K562 (cell line): ENCODE measurements around the gene PTPN9. TPM values are rescaled to one million over a fixed set of nuclear protein-coding genes. Genes with fewer than 3 reads are reported as not detected.
"Not testable (repeated sequence)": the region's sequence is repeated elsewhere in the genome, so short reads cannot be mapped to it uniquely, and the experiment has no call there.

Source experiments
- ATAC-seq: fragments of 200-7000 bp; cut with Tn5 transposase; 3 replicates; pipeline ENCODE4 v1.9.1; 2020; ENCODE audit warnings: moderate library complexity
- BruUV-seq: library from RNA; stranded (reverse); fragments of 400-500 nt; replicated peaks from 2 replicates; lab custom pipeline; 2021; lab: Mats Ljungman, UMichigan
- CTCF ChIA-PET: fragments of 300-600 bp; formaldehyde crosslinking; extraction: SDS; loops from one replicate; lab custom pipeline; 2021; ENCODE audit warnings: low intra/inter-chr PET ratio; lab: Yijun Ruan, JAX
- POLR2A ChIA-PET: fragments of 300-600, 350-650 bp; sonication (Branson Sonifier 250); formaldehyde crosslinking; extraction: SDS; loops from one replicate; lab custom pipeline; 2021; ENCODE audit warnings: antibody characterized with exemption, inconsistent platforms; lab: Yijun Ruan, JAX
- DNase-seq, 4 experiments: peaks; one replicate each; pipeline versions ENCODE4 v3.0.0 to v3.0.0-alpha.2; 2011 to 2018; ENCODE audit warnings: low spot score in 3 of 4, mixed read lengths in 3 of 4; ENCODE audit errors: extremely low read depth in 1 of 4
- FAIRE-seq: peaks from 2 replicates; lab custom pipeline; 2011; peaks lifted over from hg19 to GRCh38; lab: Jason Lieb, UNC
- H2AFZ ChIP-seq: 2 replicates; pipeline ENCODE4 v1.6.0; 2011; ENCODE audit warnings: low read depth, low read length, control low read depth, inconsistent platforms
- H3K27ac ChIP-seq: fragments of 200-600 bp; 3 replicates; pipeline ENCODE4 v1.8.0; 2011; ENCODE audit warnings: low read depth, mild to moderate bottlenecking, control low read depth, inconsistent platforms, low read length, moderate library complexity, mixed read lengths; ENCODE audit errors: extremely low read depth
- H3K27me3 ChIP-seq, 2 experiments: fragments of 300-600 bp in 1 of 2; 2 replicates in 1 of 2; 3 replicates in 1 of 2; pipeline versions ENCODE4 v1.6.0 to v1.8.0; 2011; ENCODE audit warnings: inconsistent platforms in 2 of 2, low read length in 2 of 2, mild to moderate bottlenecking in 1 of 2, mixed read lengths in 1 of 2, moderate library complexity in 1 of 2; ENCODE audit not compliant: control insufficient read depth in 2 of 2, insufficient read depth in 2 of 2
- H3K36me3 ChIP-seq: fragments of 300-600 bp; 3 replicates; pipeline ENCODE4 v1.8.0; 2011; ENCODE audit warnings: mild to moderate bottlenecking, low read length, inconsistent platforms; ENCODE audit not compliant: control insufficient read depth, insufficient read depth
- H3K4me1 ChIP-seq, 2 experiments: fragments of 200-600 bp in 1 of 2; replicated peaks in 1 of 2; 2 replicates in 1 of 2; 3 replicates in 1 of 2; pipeline versions ENCODE4 v1.5.1 to v1.8.0; 2011; ENCODE audit warnings: inconsistent platforms in 2 of 2, low read length in 2 of 2, mild to moderate bottlenecking in 1 of 2, mixed read lengths in 1 of 2, moderate library complexity in 1 of 2; ENCODE audit not compliant: control insufficient read depth in 2 of 2, insufficient read depth in 2 of 2
- H3K4me2 ChIP-seq: 2 replicates; pipeline ENCODE4 v1.6.1; 2011; ENCODE audit warnings: low read length, control low read depth, inconsistent platforms, mixed read lengths; ENCODE audit not compliant: insufficient read depth
- H3K4me3 ChIP-seq: fragments of 200-600 bp; sonication (generic), shearing (Covaris generic); 2 replicates; pipeline ENCODE4 v1.5.1; 2016; ENCODE audit warnings: control low read depth, inconsistent platforms
- H3K79me2 ChIP-seq: fragments of 200-600 bp; 3 replicates; pipeline ENCODE4 v1.8.0; 2011; ENCODE audit warnings: low read length, inconsistent platforms; ENCODE audit not compliant: control insufficient read depth, insufficient read depth
- H3K9ac ChIP-seq, 2 experiments: 2 replicates each; pipeline versions ENCODE4 v1.6.0 to v1.6.1; 2011; ENCODE audit warnings: low read depth in 2 of 2, low read length in 2 of 2, control low read depth in 1 of 2, inconsistent platforms in 1 of 2, mild to moderate bottlenecking in 1 of 2, mixed read lengths in 1 of 2; ENCODE audit not compliant: insufficient read depth in 1 of 2
- H3K9me1 ChIP-seq: one replicate; pipeline ENCODE4 v1.6.0; 2011; ENCODE audit warnings: inconsistent platforms, mild to moderate bottlenecking, low read length, moderate library complexity; ENCODE audit not compliant: control insufficient read depth, insufficient read depth
- H3K9me3 ChIP-seq: replicated peaks from 2 replicates; pipeline ENCODE4 v1.5.1; 2011; ENCODE audit warnings: low read depth, low read length, inconsistent platforms; ENCODE audit not compliant: control insufficient read depth, insufficient read depth
- H4K20me1 ChIP-seq: replicated peaks from 2 replicates; pipeline ENCODE4 v1.6.1; 2011; ENCODE audit warnings: low read length, inconsistent platforms, mixed read lengths; ENCODE audit not compliant: control insufficient read depth, insufficient read depth
- FOXA1 ChIP-seq: fragments of 450-650 bp; IDR thresholded peaks from 2 replicates; pipeline ENCODE4 v1.6.1; 2016; ENCODE audit warnings: mild to moderate bottlenecking, borderline replicate concordance
- HMGXB4 ChIP-seq: sonication (generic); formaldehyde crosslinking; IDR thresholded peaks from 2 replicates; pipeline ENCODE4 v1.8.1; 2023; ENCODE audit warnings: mild to moderate bottlenecking, missing genetic modification reagents
- KLF1 ChIP-seq: fragments of 450-650 bp; IDR thresholded peaks from 2 replicates; pipeline ENCODE4 v1.6.1; 2016; ENCODE audit warnings: missing genetic modification characterization, missing compliant biosample characterization
- MAFK ChIP-seq: IDR thresholded peaks from 2 replicates; pipeline ENCODE4 v1.6.1; 2011; ENCODE audit warnings: low read length, improper control_type of control experiment
- POLR2G ChIP-seq: fragments of 200-400 bp; formaldehyde crosslinking; IDR thresholded peaks from 2 replicates; pipeline ENCODE4 v1.6.1; 2017; ENCODE audit warnings: low read depth, mild to moderate bottlenecking, antibody characterized with exemption, low read length, moderate library complexity
- SMAD4 ChIP-seq: fragments of 250-450 bp; sonication (Bioruptor Pico); conservative IDR thresholded peaks from 2 replicates; pipeline ENCODE4 v1.8.0; 2021; ENCODE audit warnings: inconsistent platforms, mild to moderate bottlenecking, moderate library complexity
- ZBTB33 ChIP-seq: sonication (generic); formaldehyde crosslinking; IDR thresholded peaks from 2 replicates; pipeline ENCODE4 v1.8.1; 2023; ENCODE audit warnings: mild to moderate bottlenecking, missing genetic modification reagents
- ZBTB7A ChIP-seq: IDR thresholded peaks from 2 replicates; pipeline ENCODE4 v1.6.1; 2011; ENCODE audit warnings: low read depth, mild to moderate bottlenecking, low read length, moderate library complexity, borderline replicate concordance; ENCODE audit not compliant: control insufficient read depth
- ZNF707 ChIP-seq: fragments of 250-450 bp; sonication (Bioruptor Pico); conservative IDR thresholded peaks from 2 replicates; pipeline ENCODE4 v1.8.0; 2022; ENCODE audit warnings: inconsistent platforms, mild to moderate bottlenecking, moderate library complexity
- WGBS: fragments of 100-300 bp; shearing (Covaris generic); methylation state at CpG from one replicate; pipeline ENCODE4 v1.1.6; 2016; ENCODE audit warnings: low coverage, mixed read lengths; ENCODE audit not compliant: insufficient coverage; ENCODE audit errors: missing lambda C conversion rate; 5-methylcytosine and 5-hydroxymethylcytosine counted together
- in situ Hi-C: fragments of 300-500 bp; cut with MboI; formaldehyde crosslinking; loops from 4 replicates; pipeline ENCODE4 v1.15.0; 2018; ENCODE audit warnings: inconsistent platforms, mixed read lengths
- intact Hi-C: fragments of 100-400 bp; cut with micrococcal nuclease; formaldehyde crosslinking; loops from 2 replicates; pipeline ENCODE4 v1.14.2; 2022
- polyA plus RNA-seq, 8 experiments: library from polyadenylated mRNA; depleted of rRNA in 4 of 8; stranded (reverse) in 5 of 8; unstranded in 3 of 8; fragments of >200 nt; fragmentation: Nextera tagmentation in 2 of 8; fragmentation: Illumina TruSeq in 1 of 8; extraction: Ambion mirVana in 2 of 8; extraction: Trizol in 1 of 8; gene quantifications; 2 replicates each; pipeline versions ENCODE4 v1.2.1 to v1.2.3, GENCODE V29; 2011 to 2014; ENCODE audit warnings: inconsistent platforms in 1 of 8, missing spikeins in 1 of 8
- total RNA-seq, 7 experiments: library from RNA; depleted of rRNA in 6 of 7; stranded (reverse); fragments of >200 nt in 6 of 7; fragmentation: Illumina TruSeq in 2 of 7; extraction: Trizol in 2 of 7; gene quantifications; 2 replicates each; pipeline versions ENCODE4 v1.2.1 to v1.2.3, GENCODE V29; 2011 to 2021; ENCODE audit warnings: low replicate concordance in 1 of 7

Gene PTPN9
- total and polyA plus RNA-seq, 9 of the 15 experiments (the other 6 are each of a cell fraction or from before 2014, with no cell fraction given), result 5.0 to 24.0 (median 14.2) TPM

GRCh38 chr15:75558955-75559354 lies 20.2 kb downstream of the PTPN9 start:
- DNase-seq, H3K27ac ChIP-seq, H3K36me3 ChIP-seq, H3K9ac ChIP-seq, H3K4me2 ChIP-seq, H3K27me3 ChIP-seq, intact Hi-C loops, BruUV-seq, H3K4me3 ChIP-seq, H3K9me1 ChIP-seq, POLR2A ChIA-PET, in situ Hi-C loops, FAIRE-seq, H3K4me1 ChIP-seq, H2AFZ ChIP-seq, H3K9me3 ChIP-seq, ATAC-seq, H4K20me1 ChIP-seq, CTCF ChIA-PET, H3K79me2 ChIP-seq: not testable (repeated sequence)
- WGBS, result 87% methylated on average over 11 of the region's 28 CpGs
- TF ChIP-seq POLR2G (peak; percentile 26; the same call in 1 of the 2 replicates), ZBTB33 (CRISPR knock-in tag) (0 out of 2 replicates have a peak, but pooled peaks have one; percentile 13)

- BruUV-seq, result no TSS peak
- DNase-seq (no peak), ATAC-seq (no peak), FAIRE-seq (peak; percentile 64)
- peak overlapping the region; percentile 19; the same call in 1 of the 3 replicates for H3K27ac ChIP-seq
- no peak overlapping the region for H3K4me3 ChIP-seq
- CTCF ChIA-PET, result no interaction called here
- H3K36me3 ChIP-seq, result no peaks in the 10 kb centered on the region
- peaks cover 4% of the 10 kb centered on the region; the same call in 1 of the 2 replicates for H4K20me1 ChIP-seq
- H3K9me3 ChIP-seq, result no peaks in the 10 kb centered on the region
- intact Hi-C loops (no loop called here), in situ Hi-C loops (no loop called here)
- no peak overlapping the region for H3K9ac ChIP-seq
- no peak for TF ChIP-seq KLF1 (tag)
- TF ChIP-seq HMGXB4 (CRISPR knock-in tag), result no peak
- no peak for TF ChIP-seq SMAD4 (CRISPR knock-in tag)
- TF ChIP-seq FOXA1, result no peak
- no peak for TF ChIP-seq MAFK
- no peak for TF ChIP-seq ZBTB7A
- TF ChIP-seq ZNF707 (CRISPR knock-in tag), result no peak
- POLR2A ChIA-PET, result interaction anchor here (1.3 kb wide), 1 partner anchor 12 kb away, joined by 3 read pairs; no protein-coding TSS in a partner anchor
- no peak overlapping the region for H3K4me2 ChIP-seq
- peaks cover 5% of the 10 kb centered on the region; the same call in 2 of the 3 replicates for H3K79me2 ChIP-seq
- no peak overlapping the region for H2AFZ ChIP-seq
- no peaks in the 10 kb centered on the region for H3K9me1 ChIP-seq
- no peaks in the 10 kb centered on the region for H3K27me3 ChIP-seq
- H3K4me1 ChIP-seq, result peaks cover 0 to 9% of the 10 kb centered on the region in 2 experiments; a peak in 3 of 5 replicates
Measured at GRCh38 chr15:75554717-75555116, 24.4 kb downstream of the PTPN9 start.
